ENCODE measurements around the gene DUSP6.

DUSP6 gene

GRCh38 chr12:89335452-89336244 is 16.7 kb downstream of the DUSP6 start:
- H3K9me3 ChIP-seq (ENCODE audit: low read depth, low read length) = peaks cover 4% of the 10 kb centered on the region; the same call in 1 of the 2 replicates
- H3K27ac ChIP-seq = no peak overlapping the region
- H3K36me3 ChIP-seq (ENCODE audit: insufficient read depth, low read length) = no peaks in the 10 kb centered on the region
- no peak for DNase-seq (ENCODE audit: low read depth, low spot score)
- no peak overlapping the region for H3K9ac ChIP-seq (ENCODE audit: insufficient read length)
- H3K4me3 ChIP-seq = no peak overlapping the region
- TF ChIP-seq POLR2AphosphoS5 (IDR thresholded peaks at IDR 0.05; ENCODE audit: borderline replicate concordance, low read depth, low read length) (no peak), FOXP2 (optimal IDR thresholded peaks at IDR 0.05; ENCODE audit: control extremely low read depth, extremely low read length, insufficient read depth) (no peak), EZH2 (IDR thresholded peaks at IDR 0.05) (no peak)

DNA sequence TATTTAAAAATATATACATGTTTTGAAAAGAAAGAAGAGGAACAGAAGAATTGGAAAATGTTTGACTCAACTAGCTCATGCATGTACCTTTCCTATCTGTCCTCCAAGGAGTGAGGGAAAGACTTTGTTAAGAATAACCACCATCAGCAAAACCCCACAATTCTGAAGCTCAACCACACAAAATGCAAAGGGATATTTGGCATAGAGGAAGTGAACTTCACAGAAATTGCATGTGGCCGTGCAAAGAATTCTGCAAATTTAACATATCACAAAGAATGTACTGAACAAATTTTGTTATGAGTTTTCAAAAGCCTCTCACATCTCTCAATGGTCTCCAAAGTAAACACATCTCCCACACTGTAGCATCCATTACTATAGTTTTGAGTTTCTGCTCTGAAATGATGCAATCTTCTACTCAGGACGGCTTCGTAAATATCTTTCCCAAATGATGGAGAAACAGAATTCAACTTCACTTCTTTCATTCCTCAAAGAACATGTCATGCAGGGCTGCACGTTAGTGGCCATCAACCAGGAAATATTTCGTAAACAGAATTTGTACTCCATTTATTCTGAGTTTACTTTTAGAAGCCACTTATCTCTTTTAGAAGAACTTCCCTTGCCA is 17.6 kb downstream of the DUSP6 start:
- H3K27ac ChIP-seq = peak overlapping the region; percentile 91
- peak overlapping the region; percentile 57 for H3K9ac ChIP-seq (ENCODE audit: insufficient read length)
- no peak for DNase-seq (ENCODE audit: low read depth, low spot score)
- no peaks in the 10 kb centered on the region for H3K36me3 ChIP-seq (ENCODE audit: insufficient read depth, low read length)
- peaks cover 4% of the 10 kb centered on the region; the same call in 1 of the 2 replicates for H3K9me3 ChIP-seq (ENCODE audit: low read depth, low read length)
- TF ChIP-seq POLR2AphosphoS5 (IDR thresholded peaks at IDR 0.05; ENCODE audit: borderline replicate concordance, low read depth, low read length) (no peak), EZH2 (IDR thresholded peaks at IDR 0.05) (no peak), FOXP2 (optimal IDR thresholded peaks at IDR 0.05; ENCODE audit: control extremely low read depth, extremely low read length, insufficient read depth) (no peak)
- H3K4me3 ChIP-seq = no peak overlapping the region

GRCh38 chr12:89333564-89334252 is 18.6 kb downstream of the DUSP6 start:
- TF ChIP-seq POLR2AphosphoS5 (IDR thresholded peaks at IDR 0.05; ENCODE audit: borderline replicate concordance, low read depth, low read length) = peak; percentile 67; the same call in 1 of the 2 replicates
- TF ChIP-seq FOXP2 (optimal IDR thresholded peaks at IDR 0.05; ENCODE audit: control extremely low read depth, extremely low read length, insufficient read depth) = no peak
- Histone ChIP-seq H3K4me3 (peak overlapping the region; percentile 64), H3K36me3 (ENCODE audit: insufficient read depth, low read length) (no peaks in the 10 kb centered on the region), H3K9me3 (ENCODE audit: low read depth, low read length) (peaks cover 4% of the 10 kb centered on the region; the same call in 1 of the 2 replicates), H3K9ac (ENCODE audit: insufficient read length) (peak overlapping the region; percentile 57), H3K27ac (peak overlapping the region; percentile 91)
- DNase-seq (ENCODE audit: low read depth, low spot score) = peak; percentile 79

GRCh38 chr12:89328151-89329030 is 23.9 kb downstream of the DUSP6 start:
- peaks cover 4% of the 10 kb centered on the region; the same call in 1 of the 2 replicates for H3K9me3 ChIP-seq (ENCODE audit: low read depth, low read length)
- TF ChIP-seq FOXP2 (optimal IDR thresholded peaks at IDR 0.05; ENCODE audit: control extremely low read depth, extremely low read length, insufficient read depth) (no peak), EZH2 (IDR thresholded peaks at IDR 0.05) (no peak), POLR2AphosphoS5 (IDR thresholded peaks at IDR 0.05; ENCODE audit: borderline replicate concordance, low read depth, low read length) (no peak)
- no peaks in the 10 kb centered on the region for H3K36me3 ChIP-seq (ENCODE audit: insufficient read depth, low read length)
- no peak overlapping the region for H3K27ac ChIP-seq
- no peak overlapping the region for H3K9ac ChIP-seq (ENCODE audit: insufficient read length)
- H3K4me3 ChIP-seq = no peak overlapping the region
- no peak for DNase-seq (ENCODE audit: low read depth, low spot score)

- Histone ChIP-seq H3K9me3 (ENCODE audit: low read depth, low read length) (peaks cover 4% of the 10 kb centered on the region; the same call in 1 of the 2 replicates), H3K9ac (ENCODE audit: insufficient read length) (no peak overlapping the region), H3K4me3 (no peak overlapping the region), H3K36me3 (ENCODE audit: insufficient read depth, low read length) (no peaks in the 10 kb centered on the region), H3K27ac (no peak overlapping the region)
- no peak for DNase-seq (ENCODE audit: low read depth, low spot score)
- TF ChIP-seq POLR2AphosphoS5 (IDR thresholded peaks at IDR 0.05; ENCODE audit: borderline replicate concordance, low read depth, low read length) = no peak
- TF ChIP-seq EZH2 (IDR thresholded peaks at IDR 0.05) = no peak
- no peak for TF ChIP-seq FOXP2 (optimal IDR thresholded peaks at IDR 0.05; ENCODE audit: control extremely low read depth, extremely low read length, insufficient read depth)
Measured at GRCh38 chr12:89327486-89328094, 24.7 kb downstream of the DUSP6 start.

DNA sequence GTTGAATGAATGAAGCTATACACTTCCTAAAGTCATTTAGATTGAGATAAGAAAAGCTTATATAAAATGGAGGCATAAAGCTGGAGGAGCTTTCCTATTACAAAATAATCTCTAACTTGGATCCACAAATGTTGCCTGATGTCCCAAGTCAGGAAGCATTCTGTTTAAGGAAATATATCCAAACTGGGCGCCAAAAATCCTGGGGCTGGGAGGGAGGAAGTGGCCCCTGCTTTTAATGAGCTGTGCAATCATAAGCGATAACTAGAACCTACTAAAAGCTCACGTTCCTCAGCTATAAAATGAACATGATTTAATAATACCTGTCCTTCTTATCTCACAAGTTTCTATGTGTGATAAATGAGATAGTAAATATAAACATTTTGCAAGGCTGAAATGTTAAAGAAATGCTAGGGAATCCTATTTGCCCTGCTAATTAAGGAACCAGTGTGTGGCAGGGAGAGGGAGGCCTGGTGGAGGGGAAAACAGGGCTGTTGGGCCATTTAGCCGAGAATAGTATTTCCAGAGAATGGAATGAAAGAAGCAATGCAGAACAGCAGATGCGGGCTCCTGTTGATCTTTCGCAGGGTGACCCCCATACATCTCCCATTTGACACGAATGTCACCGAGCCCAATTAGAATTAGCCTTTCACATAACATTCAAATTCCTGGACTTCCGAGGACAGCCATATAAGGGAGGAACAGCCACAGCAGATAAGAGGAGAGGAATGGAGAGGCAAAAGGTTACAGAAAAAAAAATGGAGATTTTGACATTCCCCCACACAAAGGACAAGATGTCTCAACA is 25.9 kb downstream of the DUSP6 start:
- H3K27ac ChIP-seq = 0 out of 2 replicates have a peak overlapping the region, but pooled peaks have one; percentile 22
- no peak overlapping the region; the same call in 1 of the 2 replicates for H3K4me3 ChIP-seq
- DNase-seq (ENCODE audit: low read depth, low spot score) = no peak
- no peak overlapping the region for H3K9ac ChIP-seq (ENCODE audit: insufficient read length)
- no peaks in the 10 kb centered on the region for H3K36me3 ChIP-seq (ENCODE audit: insufficient read depth, low read length)
- peaks cover 4% of the 10 kb centered on the region; the same call in 1 of the 2 replicates for H3K9me3 ChIP-seq (ENCODE audit: low read depth, low read length)
- no peak for TF ChIP-seq EZH2 (IDR thresholded peaks at IDR 0.05)
- no peak for TF ChIP-seq FOXP2 (optimal IDR thresholded peaks at IDR 0.05; ENCODE audit: control extremely low read depth, extremely low read length, insufficient read depth)
- no peak for TF ChIP-seq POLR2AphosphoS5 (IDR thresholded peaks at IDR 0.05; ENCODE audit: borderline replicate concordance, low read depth, low read length)

Measured in SK-N-MC (cell line).